ENCODE results near the gene PEX3.

Gene PEX3

DNA sequence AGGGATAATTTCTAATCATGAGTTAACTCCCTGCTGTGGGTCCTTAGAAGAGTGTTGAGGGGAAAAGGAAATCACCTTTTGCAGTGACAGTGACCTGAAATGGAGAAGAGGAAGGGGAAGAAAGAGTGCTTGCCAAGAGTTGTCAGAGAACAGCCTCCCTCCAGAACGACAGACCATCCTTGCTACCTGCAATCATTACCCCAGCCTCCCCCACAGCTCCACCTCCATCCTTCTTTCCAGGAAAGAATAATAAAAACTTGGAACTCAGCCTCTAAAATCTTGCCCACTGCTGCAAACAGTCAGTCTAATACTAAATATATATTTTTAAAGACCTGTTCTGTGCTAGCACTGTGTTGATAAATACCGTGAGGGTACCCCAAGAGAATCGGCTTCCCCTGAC lies 89.6 kb downstream of the PEX3 start:
- no peak for DNase-seq

All from 8988T (cell line).